ENCODE data around the gene ZNF561. TPM values are rescaled to one million over a fixed set of nuclear protein-coding genes. Genes with fewer than 3 reads are reported as not detected.
"Not testable (repeated sequence)": the region's sequence is repeated elsewhere in the genome, so short reads cannot be mapped to it uniquely, and the experiment has no call there.

ZNF561 gene
- total RNA-seq, result 10 to 100 TPM; 12.5 to 17.4 TPM

- TF ChIP-seq CTCF (IDR thresholded peaks at IDR 0.05), result no peak
- TF ChIP-seq POLR2A (IDR thresholded peaks at IDR 0.05), result peak; percentile 6 to 60 (median 60)
- peak; percentile 85 to 87 (median 86) for DNase-seq
- peaks cover 22% of the 10 kb centered on the region for H3K4me1 ChIP-seq
- H3K27me3 ChIP-seq, result no peaks in the 10 kb centered on the region
- peaks cover 14 to 16% of the 10 kb centered on the region in 2 donors for H3K36me3 ChIP-seq (replicated peaks in 1 of 2; ENCODE audit: insufficient read depth in 1 of 2, low read depth in 2 of 2)
- ATAC-seq, result peak; percentile 90
- H3K27ac ChIP-seq, result peak within 1 kb of the TSS; percentile 76 to 93 (median 92)
- H3K9me3 ChIP-seq, result no peaks in the 10 kb centered on the region
- peak within 1 kb of the TSS; percentile 65 to 68 for H3K4me3 ChIP-seq
- 1% methylated on average over 17 to 33 of the region's 33 CpGs for WGBS, 2 donors
- intact Hi-C loops (cut with DNase I), result loop anchor here (10.0 kb wide), 1 partner anchor 173 kb away; no protein-coding TSS in a partner anchor
These were observed at the start of gene ZNF561 for GRCh38 chr19:9621156-9622037. ZNF561 (minus strand) TSS chr19:9621232; CDS start chr19:9619456, 1,776 bp downstream.

- ATAC-seq (no peak), DNase-seq (no peak)
- Histone ChIP-seq H3K27me3 (no peaks in the 10 kb centered on the region), H3K36me3 (replicated peaks in 1 of 2; ENCODE audit: insufficient read depth in 1 of 2, low read depth in 2 of 2) (no peaks in the 10 kb centered on the region), H3K4me3 (no peak overlapping the region), H3K9me3 (peaks cover 0 to 18% (median 0%) of the 10 kb centered on the region in 3 donors), H3K27ac (no peak overlapping the region), H3K4me1 (peaks cover 3% of the 10 kb centered on the region)
- intact Hi-C loops (cut with DNase I), result no loop called here
- WGBS, 2 donors, result 96 to 100% methylated on average over 2 of the region's 2 CpGs
- no peak for TF ChIP-seq CTCF (IDR thresholded peaks at IDR 0.05)
These were observed 47.5 kb upstream of the ZNF561 start for GRCh38 chr19:9668544-9668943.

GRCh38 chr19:9667898-9668297, 46.9 kb upstream of the ZNF561 start:
- intact Hi-C loops (cut with DNase I), result no loop called here
- no peak for DNase-seq
- Histone ChIP-seq H3K4me3 (no peak overlapping the region), H3K27ac (no peak overlapping the region), H3K27me3 (no peaks in the 10 kb centered on the region), H3K9me3 (peaks cover 0 to 12% (median 0%) of the 10 kb centered on the region in 3 donors), H3K36me3 (replicated peaks in 1 of 2; ENCODE audit: insufficient read depth in 1 of 2, low read depth in 2 of 2) (no peaks in the 10 kb centered on the region), H3K4me1 (peaks cover under 1% of the 10 kb centered on the region)
- 96% methylated on average over 3 of the region's 3 CpGs for WGBS, 2 donors
- TF ChIP-seq POLR2A (IDR thresholded peaks at IDR 0.05), result no peak
- no peak for TF ChIP-seq CTCF (IDR thresholded peaks at IDR 0.05)
- no peak for ATAC-seq

- intact Hi-C loops (cut with DNase I), result no loop called here
- no peak for ATAC-seq
- H3K27me3 ChIP-seq, result no peaks in the 10 kb centered on the region
- H3K4me1 ChIP-seq, result no peaks in the 10 kb centered on the region
- DNase-seq, result no peak
- H3K27ac ChIP-seq, result no peak overlapping the region
- no peak overlapping the region for H3K4me3 ChIP-seq
- H3K9me3 ChIP-seq, result peaks cover 0 to 16% (median 0%) of the 10 kb centered on the region in 3 donors
- 88 to 89% methylated on average over 2 of the region's 2 CpGs for WGBS, 2 donors
- peaks cover 26 to 28% of the 10 kb centered on the region in 2 donors for H3K36me3 ChIP-seq (replicated peaks in 1 of 2; ENCODE audit: insufficient read depth in 1 of 2, low read depth in 2 of 2)
- no peak for TF ChIP-seq POLR2A (IDR thresholded peaks at IDR 0.05)
- TF ChIP-seq CTCF (IDR thresholded peaks at IDR 0.05), result no peak
These were observed 37.7 kb upstream of the ZNF561 start for GRCh38 chr19:9658769-9659168.

- H3K36me3 ChIP-seq (replicated peaks in 1 of 2; ENCODE audit: insufficient read depth in 1 of 2, low read depth in 2 of 2), result peaks cover 39 to 46% of the 10 kb centered on the region in 2 donors
- H3K4me3 ChIP-seq, result not testable (repeated sequence)
These were observed 32.1 kb upstream of the ZNF561 start for GRCh38 chr19:9653066-9653555.

GRCh38 chr19:9651464-9651863, 30.4 kb upstream of the ZNF561 start:
- H3K27me3 ChIP-seq; intact Hi-C loops (cut with DNase I); ATAC-seq; H3K27ac ChIP-seq; H3K4me1 ChIP-seq; H3K4me3 ChIP-seq; DNase-seq: not testable (repeated sequence)
- WGBS, 2 donors, result 94 to 97% methylated on average over 3 of the region's 3 CpGs
- peaks cover 0 to 43% (median 0%) of the 10 kb centered on the region in 3 donors for H3K9me3 ChIP-seq
- peaks cover 37 to 45% of the 10 kb centered on the region in 2 donors for H3K36me3 ChIP-seq (replicated peaks in 1 of 2; ENCODE audit: insufficient read depth in 1 of 2, low read depth in 2 of 2)

More at GRCh38 chr19:9653066-9653555, 32.1 kb upstream of the ZNF561 start:
- H3K27ac ChIP-seq; ATAC-seq; H3K27me3 ChIP-seq; H3K4me1 ChIP-seq; intact Hi-C loops (cut with DNase I); DNase-seq: not testable (repeated sequence)
- peaks cover 0 to 43% (median 0%) of the 10 kb centered on the region in 3 donors for H3K9me3 ChIP-seq
- 92 to 98% methylated on average over 5 of the region's 5 CpGs for WGBS, 2 donors
